Measurements from ENCODE around the gene CD1E.
"Not testable (repeated sequence)": the region's sequence is repeated elsewhere in the genome, so short reads cannot be mapped to it uniquely, and the experiment has no call there.

CD1E gene

DNA sequence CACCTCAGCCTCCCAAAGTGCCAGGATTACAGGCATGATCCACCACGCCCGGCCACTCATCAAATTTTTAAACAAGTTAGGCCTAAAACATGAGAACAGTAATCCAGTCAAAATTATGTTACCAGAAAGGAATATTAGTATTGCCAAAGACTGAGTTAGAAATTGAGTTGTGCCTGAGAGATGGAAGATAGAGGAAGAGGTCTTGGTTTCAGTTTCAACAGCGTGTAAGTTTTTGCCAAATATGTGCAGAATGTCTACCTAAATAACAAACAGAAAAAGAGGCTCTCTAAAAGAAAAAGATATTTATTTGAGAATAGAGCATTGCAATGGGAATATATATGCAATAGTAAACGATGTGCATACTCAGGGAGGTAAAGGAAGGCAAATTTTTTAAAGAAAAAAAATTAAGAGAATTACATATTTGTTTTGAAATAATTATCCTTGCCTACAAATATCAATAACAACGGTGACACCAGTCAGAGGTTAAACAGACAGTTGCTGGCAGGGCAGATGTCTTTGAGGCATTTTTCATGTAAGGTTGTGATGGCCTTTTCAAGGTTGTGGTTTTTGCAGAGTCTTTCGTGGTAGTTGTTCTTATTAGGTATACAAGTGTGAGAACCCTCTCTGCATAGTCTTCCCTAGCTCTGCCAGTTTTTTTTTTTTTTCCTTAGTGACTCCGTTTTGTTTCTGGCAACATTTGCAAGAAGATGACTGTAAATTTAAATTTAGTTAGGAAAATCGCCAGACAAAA lies 20.1 kb upstream of the CD1E start:
- H3K4me3 ChIP-seq (ENCODE audit: low read depth, low read length) = no peak overlapping the region
- TF ChIP-seq, protein P1, sequence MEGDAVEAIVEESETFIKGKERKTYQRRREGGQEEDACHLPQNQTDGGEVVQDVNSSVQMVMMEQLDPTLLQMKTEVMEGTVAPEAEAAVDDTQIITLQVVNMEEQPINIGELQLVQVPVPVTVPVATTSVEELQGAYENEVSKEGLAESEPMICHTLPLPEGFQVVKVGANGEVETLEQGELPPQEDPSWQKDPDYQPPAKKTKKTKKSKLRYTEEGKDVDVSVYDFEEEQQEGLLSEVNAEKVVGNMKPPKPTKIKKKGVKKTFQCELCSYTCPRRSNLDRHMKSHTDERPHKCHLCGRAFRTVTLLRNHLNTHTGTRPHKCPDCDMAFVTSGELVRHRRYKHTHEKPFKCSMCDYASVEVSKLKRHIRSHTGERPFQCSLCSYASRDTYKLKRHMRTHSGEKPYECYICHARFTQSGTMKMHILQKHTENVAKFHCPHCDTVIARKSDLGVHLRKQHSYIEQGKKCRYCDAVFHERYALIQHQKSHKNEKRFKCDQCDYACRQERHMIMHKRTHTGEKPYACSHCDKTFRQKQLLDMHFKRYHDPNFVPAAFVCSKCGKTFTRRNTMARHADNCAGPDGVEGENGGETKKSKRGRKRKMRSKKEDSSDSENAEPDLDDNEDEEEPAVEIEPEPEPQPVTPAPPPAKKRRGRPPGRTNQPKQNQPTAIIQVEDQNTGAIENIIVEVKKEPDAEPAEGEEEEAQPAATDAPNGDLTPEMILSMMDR (IDR thresholded peaks at IDR 0.05; ENCODE audit: low read depth, low read length) = no peak
- in situ Hi-C loops (cut with HindIII; ENCODE audit: low sequenced_read_pairs) = no loop called here
- DNase-seq (ENCODE audit: low read depth, low spot score) = no peak

DNA sequence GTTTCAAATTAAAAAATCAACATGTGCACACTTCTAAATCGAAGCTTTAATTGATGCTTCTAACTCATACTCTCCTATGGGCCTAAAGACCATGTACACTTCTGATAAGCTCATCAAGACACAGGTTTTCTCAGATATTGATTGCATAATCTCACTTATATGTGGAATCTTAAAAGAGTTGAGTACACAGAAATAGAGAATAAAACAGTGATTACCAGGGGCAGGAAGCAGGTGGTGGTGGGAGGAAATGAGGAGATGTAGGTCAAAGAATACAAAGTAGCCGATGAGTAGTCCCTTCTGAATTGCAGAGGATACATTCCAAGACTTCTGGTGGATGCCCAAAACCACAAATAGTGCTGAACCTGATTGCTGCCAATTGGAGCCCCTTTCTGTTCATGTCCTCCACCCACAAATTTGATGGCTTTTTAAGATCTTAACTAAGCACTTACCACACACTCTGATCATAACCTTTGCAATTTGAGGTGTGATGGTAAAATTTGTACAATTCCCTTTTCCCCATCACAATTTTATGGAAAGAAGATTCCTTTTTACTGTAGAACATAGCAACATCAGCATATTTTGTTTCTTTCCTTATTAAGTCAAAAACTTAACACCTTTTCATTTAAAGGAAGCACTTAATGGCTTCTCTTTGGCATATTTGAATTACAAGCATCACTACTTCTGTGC lies 19.0 kb upstream of the CD1E start:
- in situ Hi-C loops (cut with HindIII; ENCODE audit: low sequenced_read_pairs) = no loop called here
- H3K4me3 ChIP-seq (ENCODE audit: low read depth, low read length) = no peak overlapping the region
- TF ChIP-seq, protein P1 (IDR thresholded peaks at IDR 0.05; ENCODE audit: low read depth, low read length) = no peak
- no peak for DNase-seq (ENCODE audit: low read depth, low spot score)

DNA sequence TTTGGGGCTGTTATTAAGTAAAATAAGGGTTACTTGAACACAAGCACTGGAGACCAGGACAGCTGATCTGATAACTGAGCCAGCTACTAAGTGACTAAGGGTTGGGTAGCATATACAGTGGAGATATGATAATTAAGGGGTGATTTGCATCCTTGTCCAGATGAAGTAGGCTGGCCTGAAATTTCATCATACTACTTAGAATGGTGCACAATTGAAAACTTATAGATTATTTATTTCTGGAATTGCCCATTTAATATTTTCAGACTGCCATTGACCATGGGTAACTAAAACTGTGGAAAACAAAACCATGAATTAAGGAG lies 18.5 kb upstream of the CD1E start:
- H3K4me3 ChIP-seq (ENCODE audit: low read depth, low read length) = no peak overlapping the region
- in situ Hi-C loops (cut with HindIII; ENCODE audit: low sequenced_read_pairs) = no loop called here
- DNase-seq (ENCODE audit: low read depth, low spot score) = no peak
- TF ChIP-seq, protein P1 (IDR thresholded peaks at IDR 0.05; ENCODE audit: low read depth, low read length) = no peak

DNA sequence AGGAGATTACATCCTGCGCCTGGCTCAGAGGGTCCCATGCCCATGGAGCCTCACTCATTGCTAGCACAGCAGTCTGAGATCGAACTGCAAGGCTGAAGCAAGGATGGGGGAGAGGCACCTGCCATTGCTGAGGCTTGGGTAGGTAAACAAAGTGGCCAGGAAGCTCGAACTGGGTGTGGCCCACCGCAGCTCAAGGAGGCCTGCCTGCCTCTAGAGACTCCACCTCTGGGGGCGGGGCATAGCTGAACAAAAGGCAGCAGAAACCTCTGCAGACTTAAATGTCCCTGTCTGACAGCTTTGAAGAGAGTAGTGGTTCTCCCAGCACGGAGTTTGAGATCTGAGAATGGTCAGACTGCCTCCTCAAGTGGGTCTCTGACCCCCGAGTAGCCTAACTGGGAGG lies 17.3 kb upstream of the CD1E start:
- H3K4me3 ChIP-seq (ENCODE audit: low read depth, low read length); DNase-seq (ENCODE audit: low read depth, low spot score); in situ Hi-C loops (cut with HindIII; ENCODE audit: low sequenced_read_pairs): not testable (repeated sequence)

DNA sequence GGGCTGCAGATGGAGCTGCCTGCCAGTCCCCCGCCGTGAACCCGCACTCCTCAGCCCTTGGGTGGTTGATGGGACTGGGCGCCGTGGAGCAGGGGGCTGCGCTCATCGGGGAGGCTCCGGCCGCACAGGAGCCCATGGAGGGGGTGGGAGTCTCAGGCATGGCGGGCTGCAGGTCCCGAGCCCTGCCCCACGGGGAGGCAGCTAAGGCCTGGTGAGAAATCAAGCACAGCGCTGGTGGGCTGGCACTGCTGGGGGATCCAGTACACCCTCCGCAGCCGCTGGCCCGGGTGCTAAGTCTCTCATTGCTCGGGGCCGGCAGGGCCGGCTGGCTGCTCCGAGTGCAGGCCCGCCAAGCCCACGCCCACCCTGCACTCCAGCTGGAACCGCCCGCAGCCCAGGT lies 4.7 kb upstream of the CD1E start:
- in situ Hi-C loops (cut with HindIII; ENCODE audit: low sequenced_read_pairs); DNase-seq (ENCODE audit: low read depth, low spot score); H3K4me3 ChIP-seq (ENCODE audit: low read depth, low read length): not testable (repeated sequence)

DNA sequence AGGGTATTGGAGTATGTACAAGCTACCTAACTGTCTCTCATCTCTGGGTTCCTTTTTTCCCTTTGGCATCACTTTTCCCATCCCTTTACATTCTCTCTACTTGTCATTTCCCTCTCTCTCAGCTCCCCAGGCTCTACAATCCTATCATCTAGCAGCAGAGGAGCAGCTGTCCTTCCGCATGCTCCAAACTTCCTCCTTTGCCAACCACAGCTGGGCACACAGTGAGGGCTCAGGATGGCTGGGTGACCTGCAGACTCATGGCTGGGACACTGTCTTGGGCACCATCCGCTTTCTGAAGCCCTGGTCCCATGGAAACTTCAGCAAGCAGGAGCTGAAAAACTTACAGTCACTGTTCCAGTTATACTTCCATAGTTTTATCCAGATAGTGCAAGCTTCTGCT lies 561 bp downstream of the CD1E start:
- DNase-seq (ENCODE audit: low read depth, low spot score) = no peak
- TF ChIP-seq, protein P1 (IDR thresholded peaks at IDR 0.05; ENCODE audit: low read depth, low read length) = no peak
- in situ Hi-C loops (cut with HindIII; ENCODE audit: low sequenced_read_pairs) = no loop called here
- no peak overlapping the region for H3K4me3 ChIP-seq (ENCODE audit: low read depth, low read length)

DNA sequence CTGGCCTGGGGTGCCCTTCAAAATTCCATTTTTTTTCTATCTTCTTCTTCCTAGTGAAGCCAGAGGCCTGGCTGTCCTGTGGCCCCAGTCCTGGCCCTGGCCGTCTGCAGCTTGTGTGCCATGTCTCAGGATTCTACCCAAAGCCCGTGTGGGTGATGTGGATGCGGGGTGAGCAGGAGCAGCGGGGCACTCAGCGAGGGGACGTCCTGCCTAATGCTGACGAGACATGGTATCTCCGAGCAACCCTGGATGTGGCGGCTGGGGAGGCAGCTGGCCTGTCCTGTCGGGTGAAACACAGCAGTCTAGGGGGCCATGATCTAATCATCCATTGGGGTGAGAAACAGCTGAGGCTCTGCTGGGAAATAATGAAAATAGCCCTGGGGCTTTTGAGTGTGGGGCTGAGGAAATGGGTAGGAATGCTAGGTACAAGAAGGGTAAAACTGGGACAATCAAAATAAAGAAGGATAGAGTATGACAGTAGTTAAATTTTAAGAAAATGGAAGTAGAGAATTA lies 2.1 kb downstream of the CD1E start:
- DNase-seq (ENCODE audit: low read depth, low spot score) = no peak
- in situ Hi-C loops (cut with HindIII; ENCODE audit: low sequenced_read_pairs) = no loop called here
- TF ChIP-seq, protein P1 (IDR thresholded peaks at IDR 0.05; ENCODE audit: low read depth, low read length) = no peak
- H3K4me3 ChIP-seq (ENCODE audit: low read depth, low read length) = no peak overlapping the region

Measured in astrocyte of the spinal cord (primary cell).